Measurements from ENCODE around the gene DCAF7. TPM values are rescaled to one million over a fixed set of nuclear protein-coding genes. Genes with fewer than 3 reads are reported as not detected.

The DCAF7 gene
- total RNA-seq, 4 donors from 2014 or later, result 16.5 to 34.1 (median 22.0) TPM

- H3K27me3 ChIP-seq, result no peaks in the 10 kb centered on the region
- peaks cover 0 to 34% of the 10 kb centered on the region in 2 donors for H3K36me3 ChIP-seq
- TF ChIP-seq CTCF (IDR thresholded peaks at IDR 0.05 in 4 of 5, conservative IDR thresholded peaks at IDR 0.05 in 1 of 5) (no peak), POLR2A (IDR thresholded peaks at IDR 0.05) (no peak)
- H3K9me3 ChIP-seq, result no peaks in the 10 kb centered on the region
- peaks cover 11 to 17% of the 10 kb centered on the region in 2 donors for H3K4me1 ChIP-seq
- ATAC-seq (peak; percentile 16 to 25), DNase-seq (no peak)
- peak overlapping the region; percentile 80 to 100 (median 91) for H3K4me3 ChIP-seq
- H3K27ac ChIP-seq, result peak overlapping the region; percentile 85 to 98 (median 93)
- intact Hi-C loops (cut with DNase I; ENCODE audit: low total_unique reads), result no loop called here
- in situ Hi-C loops (cut with MboI; ENCODE audit: low sequenced_read_pairs in 4 of 4), result loop anchor here in 1 of 4 donors (10.0 kb wide), 1 partner anchor 57 kb away; no protein-coding TSS in a partner anchor
Measured at GRCh38 chr17:63601439-63602371, 51.4 kb downstream of the DCAF7 start.

DNA sequence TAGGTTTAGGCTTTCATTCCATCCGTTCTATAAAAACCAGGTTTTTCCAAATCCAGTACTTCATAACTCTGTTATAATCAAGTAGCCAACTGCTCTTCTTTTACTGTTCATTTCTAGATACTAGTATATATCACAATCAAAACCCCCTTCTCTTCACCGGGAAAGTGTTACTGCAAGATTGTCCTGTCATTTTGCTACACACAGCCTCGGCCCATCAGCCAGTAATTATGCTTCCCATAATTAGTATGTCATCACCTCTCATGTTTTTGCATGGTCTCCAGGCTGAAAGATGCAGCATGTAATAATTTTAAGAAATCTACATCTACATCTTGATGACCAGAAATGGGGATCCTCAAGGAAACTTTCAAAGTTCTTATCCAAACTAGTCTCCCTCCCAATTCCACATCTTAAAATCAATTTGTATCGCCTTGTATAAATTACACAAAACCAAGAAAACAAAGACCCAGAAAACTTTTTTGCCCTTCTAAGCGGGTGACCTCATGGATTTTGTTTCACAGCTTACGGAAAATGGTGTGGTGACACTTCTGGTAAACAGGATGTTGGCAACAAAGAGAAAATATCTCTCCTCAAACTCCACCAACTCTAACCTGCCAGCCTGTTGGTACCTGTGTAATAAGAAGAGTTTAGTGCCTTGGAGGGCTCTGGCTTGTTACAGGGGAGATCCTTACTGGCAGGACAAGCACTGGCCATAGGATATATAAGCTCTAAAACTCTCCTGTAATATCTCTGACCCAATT lies 59.7 kb downstream of the DCAF7 start:
- no peak overlapping the region for H3K4me3 ChIP-seq
- no peaks in the 10 kb centered on the region for H3K27me3 ChIP-seq
- in situ Hi-C loops (cut with MboI; ENCODE audit: low sequenced_read_pairs in 4 of 4) (loop anchor here (5.0 to 10.0 kb wide), 2 partner anchors 65 to 188 kb away; no protein-coding TSS in a partner anchor), intact Hi-C loops (cut with DNase I; ENCODE audit: low total_unique reads) (no loop called here)
- peaks cover 0 to 58% of the 10 kb centered on the region in 2 donors for H3K36me3 ChIP-seq
- TF ChIP-seq CTCF (IDR thresholded peaks at IDR 0.05 in 4 of 5, conservative IDR thresholded peaks at IDR 0.05 in 1 of 5) (no peak), POLR2A (IDR thresholded peaks at IDR 0.05) (no peak)
- DNase-seq (no peak), ATAC-seq (no peak)
- no peaks in the 10 kb centered on the region for H3K9me3 ChIP-seq
- H3K27ac ChIP-seq, result no peak overlapping the region
- no peaks in the 10 kb centered on the region for H3K4me1 ChIP-seq

GRCh38 chr17:63610854-63611253 lies 60.6 kb downstream of the DCAF7 start:
- in situ Hi-C loops (cut with MboI; ENCODE audit: low sequenced_read_pairs in 4 of 4), result loop anchor here (5.0 kb wide), 1 partner anchor 189 kb away; no protein-coding TSS in a partner anchor
- ATAC-seq, result no peak

DNA sequence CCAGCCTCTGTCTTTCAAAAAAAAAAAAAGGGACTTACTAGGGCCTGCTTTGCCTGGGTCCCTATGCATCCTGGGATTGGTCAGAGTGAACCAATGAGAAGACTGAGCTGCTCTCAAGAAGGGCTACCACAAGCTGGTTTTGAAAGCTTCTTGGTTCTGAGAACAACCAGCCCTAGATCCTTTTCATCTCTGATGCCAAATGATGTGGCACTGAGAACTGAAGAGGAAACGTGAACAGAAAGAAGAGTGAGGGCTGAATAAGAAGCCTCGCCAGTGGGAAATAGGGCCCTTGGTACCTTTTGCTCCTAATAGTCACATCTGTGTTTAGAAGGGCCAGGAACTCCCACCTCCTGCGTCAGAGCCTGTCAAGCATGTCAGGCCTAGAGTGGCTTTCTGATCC lies 61.1 kb downstream of the DCAF7 start:
- intact Hi-C loops (cut with DNase I; ENCODE audit: low total_unique reads), result no loop called here

More at GRCh38 chr17:63610854-63611253, 60.6 kb downstream of the DCAF7 start:
- no peaks in the 10 kb centered on the region for H3K9me3 ChIP-seq
- no peak overlapping the region for H3K4me3 ChIP-seq
- no peak for TF ChIP-seq POLR2A (IDR thresholded peaks at IDR 0.05)
- TF ChIP-seq CTCF (IDR thresholded peaks at IDR 0.05 in 4 of 5, conservative IDR thresholded peaks at IDR 0.05 in 1 of 5), result no peak
- H3K4me1 ChIP-seq, result no peaks in the 10 kb centered on the region
- H3K27ac ChIP-seq, result no peak overlapping the region
- peaks cover 0 to 49% of the 10 kb centered on the region in 2 donors for H3K36me3 ChIP-seq
- no peaks in the 10 kb centered on the region for H3K27me3 ChIP-seq
- intact Hi-C loops (cut with DNase I; ENCODE audit: low total_unique reads), result no loop called here
- no peak for DNase-seq

More for the DNA sequence above, 61.1 kb downstream of the DCAF7 start:
- no peak for DNase-seq
- H3K4me1 ChIP-seq, result no peaks in the 10 kb centered on the region
- peaks cover 0 to 44% of the 10 kb centered on the region in 2 donors for H3K36me3 ChIP-seq
- ATAC-seq, result no peak
- no peaks in the 10 kb centered on the region for H3K27me3 ChIP-seq
- no peaks in the 10 kb centered on the region for H3K9me3 ChIP-seq
- no peak overlapping the region for H3K4me3 ChIP-seq
- TF ChIP-seq CTCF (IDR thresholded peaks at IDR 0.05 in 4 of 5, conservative IDR thresholded peaks at IDR 0.05 in 1 of 5), result no peak
- TF ChIP-seq POLR2A (IDR thresholded peaks at IDR 0.05), result no peak
- H3K27ac ChIP-seq, result no peak overlapping the region
- in situ Hi-C loops (cut with MboI; ENCODE audit: low sequenced_read_pairs in 4 of 4), result loop anchor here (5.0 kb wide), 1 partner anchor 189 kb away; no protein-coding TSS in a partner anchor

Data from gastrocnemius medialis (tissue), 4 donors.